22Rv1 (cell line): Measurements from ENCODE around the gene ASB12.

Experiments used
- H3K27ac ChIP-seq: fragments of 450-650 bp; 2 replicates; pipeline ENCODE4 v1.5.1; 2017
- ZFX ChIP-seq: fragments of 450-650 bp; IDR thresholded peaks from 2 replicates; pipeline ENCODE4 v1.6.1; 2017; ENCODE audit warnings: antibody characterized with exemption, borderline replicate concordance
- TF ChIP-seq, protein P1 (sequence below): fragments of 450-650 bp; IDR thresholded peaks from 2 replicates; pipeline ENCODE4 v1.5.1; 2017; ENCODE audit warnings: mild to moderate bottlenecking

The ASB12 gene

DNA sequence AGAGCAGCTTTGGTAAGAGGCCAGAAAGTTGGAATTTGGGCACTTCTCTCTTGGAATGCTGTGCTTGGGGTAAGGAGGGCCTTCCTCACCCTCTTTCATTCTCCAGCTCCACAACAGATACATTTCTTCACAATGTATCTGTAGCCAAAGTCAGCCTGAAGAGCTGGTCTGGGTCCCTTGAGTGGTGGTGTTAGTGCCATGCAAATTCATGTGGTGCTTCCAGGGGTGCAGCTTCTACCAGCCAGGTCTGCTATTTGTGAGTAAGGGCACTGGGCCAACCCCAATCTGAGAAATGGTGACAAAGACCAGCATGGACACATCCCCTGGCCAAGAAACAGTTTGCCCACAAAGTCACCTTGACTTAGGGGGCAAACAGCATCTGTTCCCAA is 42.7 kb downstream of the ASB12 start:
- no peak overlapping the region for H3K27ac ChIP-seq
- no peak for TF ChIP-seq ZFX
- TF ChIP-seq, protein P1, sequence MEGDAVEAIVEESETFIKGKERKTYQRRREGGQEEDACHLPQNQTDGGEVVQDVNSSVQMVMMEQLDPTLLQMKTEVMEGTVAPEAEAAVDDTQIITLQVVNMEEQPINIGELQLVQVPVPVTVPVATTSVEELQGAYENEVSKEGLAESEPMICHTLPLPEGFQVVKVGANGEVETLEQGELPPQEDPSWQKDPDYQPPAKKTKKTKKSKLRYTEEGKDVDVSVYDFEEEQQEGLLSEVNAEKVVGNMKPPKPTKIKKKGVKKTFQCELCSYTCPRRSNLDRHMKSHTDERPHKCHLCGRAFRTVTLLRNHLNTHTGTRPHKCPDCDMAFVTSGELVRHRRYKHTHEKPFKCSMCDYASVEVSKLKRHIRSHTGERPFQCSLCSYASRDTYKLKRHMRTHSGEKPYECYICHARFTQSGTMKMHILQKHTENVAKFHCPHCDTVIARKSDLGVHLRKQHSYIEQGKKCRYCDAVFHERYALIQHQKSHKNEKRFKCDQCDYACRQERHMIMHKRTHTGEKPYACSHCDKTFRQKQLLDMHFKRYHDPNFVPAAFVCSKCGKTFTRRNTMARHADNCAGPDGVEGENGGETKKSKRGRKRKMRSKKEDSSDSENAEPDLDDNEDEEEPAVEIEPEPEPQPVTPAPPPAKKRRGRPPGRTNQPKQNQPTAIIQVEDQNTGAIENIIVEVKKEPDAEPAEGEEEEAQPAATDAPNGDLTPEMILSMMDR, result no peak

DNA sequence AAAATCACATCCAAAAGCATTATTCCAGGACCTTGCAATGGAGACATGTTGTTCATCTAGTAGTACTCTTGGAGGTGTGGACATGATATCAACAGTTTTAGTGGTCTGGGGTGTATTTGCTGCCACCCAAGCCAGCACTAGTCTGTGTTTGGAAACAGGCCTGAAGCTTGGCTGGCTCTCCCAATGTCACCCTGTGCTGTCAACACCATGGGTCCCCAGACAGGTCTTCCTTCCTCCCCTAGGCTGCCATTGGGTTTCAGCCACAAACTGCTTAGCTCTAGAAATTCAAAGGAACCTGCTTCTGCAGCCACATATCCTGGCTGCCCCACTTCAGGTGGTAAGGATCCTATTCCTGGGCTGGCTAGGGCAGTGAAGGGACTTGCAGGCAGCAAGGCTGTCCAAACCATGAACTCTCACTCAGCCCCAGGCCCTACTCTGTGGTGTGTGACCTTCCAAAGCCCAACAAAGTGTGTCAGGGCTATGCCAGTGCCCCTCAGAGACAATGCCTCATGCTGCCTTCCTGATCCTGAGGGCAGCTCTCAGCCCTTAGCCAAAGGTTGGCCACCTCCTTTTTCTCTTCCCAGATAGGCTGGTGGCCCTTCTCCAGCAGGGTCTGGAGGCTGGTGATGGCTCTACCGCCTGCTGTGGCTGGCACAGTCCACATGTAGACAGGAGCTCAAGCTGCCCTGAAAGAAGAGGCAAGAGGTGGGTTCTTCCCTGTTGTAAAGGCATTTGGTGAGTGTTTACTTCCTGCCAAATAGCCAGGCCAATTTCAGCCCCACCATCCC is 43.2 kb downstream of the ASB12 start:
- TF ChIP-seq, protein P1, result no peak
- TF ChIP-seq ZFX, result no peak
- H3K27ac ChIP-seq, result no peak overlapping the region

DNA sequence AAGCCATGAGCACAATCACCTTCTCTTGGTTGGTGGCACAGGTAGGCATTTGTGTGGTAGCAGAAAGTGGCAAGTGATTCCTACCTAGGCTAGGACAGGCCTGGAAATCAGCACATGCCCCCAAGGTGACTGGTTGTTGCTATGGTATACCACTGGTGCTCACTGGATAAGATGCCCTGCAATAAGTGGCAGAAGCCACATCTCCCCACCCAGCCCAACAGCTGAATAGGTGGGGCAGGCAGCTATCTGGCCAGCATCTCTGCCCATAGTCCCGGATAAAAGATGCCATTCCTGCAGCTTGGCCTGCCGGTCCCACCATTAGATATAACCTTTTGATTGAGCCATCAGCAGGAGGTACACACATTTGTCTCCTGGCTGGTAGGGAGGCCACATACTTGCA is 46.0 kb downstream of the ASB12 start:
- no peak overlapping the region for H3K27ac ChIP-seq
- no peak for TF ChIP-seq ZFX
- TF ChIP-seq, protein P1, result no peak

DNA sequence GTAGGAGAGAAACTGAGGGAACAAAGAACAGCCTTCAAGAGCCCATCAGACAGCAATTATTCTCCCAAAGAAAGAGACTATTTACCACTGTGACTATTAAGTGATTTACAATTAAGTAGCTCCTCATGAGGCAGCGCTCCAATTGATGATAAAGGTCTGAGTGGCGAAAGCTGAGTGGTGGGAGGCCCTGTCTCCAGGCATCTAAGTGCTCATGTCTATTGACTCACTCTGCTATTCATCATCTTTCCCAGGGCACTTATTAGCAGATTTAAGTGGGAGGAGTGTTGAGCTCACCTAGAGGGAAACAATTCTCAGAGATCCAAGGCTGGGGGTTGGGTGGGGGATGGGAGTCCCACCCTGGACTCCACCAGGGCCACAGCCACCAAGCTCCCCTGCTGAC is 48.2 kb downstream of the ASB12 start:
- TF ChIP-seq, protein P1, result no peak
- no peak overlapping the region for H3K27ac ChIP-seq

DNA sequence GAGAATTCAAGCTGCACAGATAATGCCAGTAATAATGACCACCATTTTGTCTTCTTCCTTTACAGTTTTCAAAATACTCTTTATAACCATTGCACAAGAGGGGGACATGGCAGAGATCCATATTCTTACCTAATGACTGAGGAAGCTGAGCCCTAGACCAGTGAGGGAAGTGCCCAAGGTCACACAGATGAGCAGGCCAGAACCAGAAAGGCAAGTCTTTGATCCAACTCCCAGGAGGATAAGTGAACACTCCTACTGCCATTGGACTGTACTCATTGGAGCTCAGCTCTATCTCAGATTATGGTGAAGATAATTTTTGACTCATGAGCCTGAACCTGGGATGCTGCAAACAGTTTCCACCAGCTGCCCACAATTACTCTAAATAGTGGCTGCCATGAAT is 53.5 kb downstream of the ASB12 start:
- no peak for TF ChIP-seq ZFX
- TF ChIP-seq, protein P1, result no peak
- no peak overlapping the region for H3K27ac ChIP-seq
